Activated CD8-positive, alpha-beta T cell treated with anti-CD3 and anti-CD28 coated beads for 36 hours (primary cell): Measurements from ENCODE around the gene FIZ1. TPM values are rescaled to one million over a fixed set of nuclear protein-coding genes. Genes with fewer than 3 reads are reported as not detected.
"Not testable (repeated sequence)": the region's sequence is repeated elsewhere in the genome, so short reads cannot be mapped to it uniquely, and the experiment has no call there.

Experiments
- ATAC-seq: fragments of 200-7000 bp; cut with Tn5 transposase; one replicate; pipeline ENCODE4 v1.10.0; 2021; ENCODE audit warnings: mild to moderate bottlenecking, moderate library complexity
- CTCF ChIA-PET: fragments of 350-600 bp; sonication (Branson Sonifier 250); formaldehyde crosslinking; loops from one replicate; lab custom pipeline; 2021; ENCODE audit warnings: antibody characterized with exemption; lab: Charles Lee
- POLR2A ChIA-PET: fragments of 350-600 bp; sonication (Branson Sonifier 250); formaldehyde crosslinking; loops from one replicate; lab custom pipeline; 2021; ENCODE audit warnings: antibody characterized with exemption; lab: Charles Lee
- DNase-seq: peaks from one replicate; pipeline ENCODE4 v3.0.0-alpha.2; 2020
- H3K27ac Mint-ChIP-seq: one replicate; pipeline ENCODE4 v1.8.0; 2021; ENCODE audit warnings: mild to moderate bottlenecking, mixed read lengths
- H3K27me3 Mint-ChIP-seq: one replicate; pipeline ENCODE4 v1.8.0; 2021; ENCODE audit warnings: mixed read lengths
- H3K36me3 Mint-ChIP-seq: one replicate; pipeline ENCODE4 v1.8.0; 2021; ENCODE audit warnings: low read depth, mixed read lengths
- H3K4me1 Mint-ChIP-seq: one replicate; pipeline ENCODE4 v1.8.0; 2021; ENCODE audit warnings: low read depth, mixed read lengths
- H3K4me3 Mint-ChIP-seq: one replicate; pipeline ENCODE4 v1.8.0; 2021; ENCODE audit warnings: mild to moderate bottlenecking, moderate library complexity, mixed read lengths
- H3K9me3 Mint-ChIP-seq: one replicate; pipeline ENCODE4 v1.8.0; 2021; ENCODE audit warnings: mixed read lengths
- intact Hi-C: fragments of 100-400 bp; cut with micrococcal nuclease; formaldehyde crosslinking; loops from one replicate; pipeline ENCODE4 v1.10.0; 2022
- total RNA-seq, 2 experiments: library from RNA; stranded (reverse); gene quantifications; one replicate each; pipeline ENCODE4 v1.2.3, GENCODE V29; 2021
- TF ChIP-seq, protein P1 (sequence below): fragments of 200-600 bp; IDR thresholded peaks from one replicate; pipeline ENCODE4 v1.8.0; 2022; ENCODE audit warnings: antibody characterized with exemption, mild to moderate bottlenecking

FIZ1 gene
- total RNA-seq, 2 experiments from 2014 or later, result 11.4 to 13.2 TPM

DNA sequence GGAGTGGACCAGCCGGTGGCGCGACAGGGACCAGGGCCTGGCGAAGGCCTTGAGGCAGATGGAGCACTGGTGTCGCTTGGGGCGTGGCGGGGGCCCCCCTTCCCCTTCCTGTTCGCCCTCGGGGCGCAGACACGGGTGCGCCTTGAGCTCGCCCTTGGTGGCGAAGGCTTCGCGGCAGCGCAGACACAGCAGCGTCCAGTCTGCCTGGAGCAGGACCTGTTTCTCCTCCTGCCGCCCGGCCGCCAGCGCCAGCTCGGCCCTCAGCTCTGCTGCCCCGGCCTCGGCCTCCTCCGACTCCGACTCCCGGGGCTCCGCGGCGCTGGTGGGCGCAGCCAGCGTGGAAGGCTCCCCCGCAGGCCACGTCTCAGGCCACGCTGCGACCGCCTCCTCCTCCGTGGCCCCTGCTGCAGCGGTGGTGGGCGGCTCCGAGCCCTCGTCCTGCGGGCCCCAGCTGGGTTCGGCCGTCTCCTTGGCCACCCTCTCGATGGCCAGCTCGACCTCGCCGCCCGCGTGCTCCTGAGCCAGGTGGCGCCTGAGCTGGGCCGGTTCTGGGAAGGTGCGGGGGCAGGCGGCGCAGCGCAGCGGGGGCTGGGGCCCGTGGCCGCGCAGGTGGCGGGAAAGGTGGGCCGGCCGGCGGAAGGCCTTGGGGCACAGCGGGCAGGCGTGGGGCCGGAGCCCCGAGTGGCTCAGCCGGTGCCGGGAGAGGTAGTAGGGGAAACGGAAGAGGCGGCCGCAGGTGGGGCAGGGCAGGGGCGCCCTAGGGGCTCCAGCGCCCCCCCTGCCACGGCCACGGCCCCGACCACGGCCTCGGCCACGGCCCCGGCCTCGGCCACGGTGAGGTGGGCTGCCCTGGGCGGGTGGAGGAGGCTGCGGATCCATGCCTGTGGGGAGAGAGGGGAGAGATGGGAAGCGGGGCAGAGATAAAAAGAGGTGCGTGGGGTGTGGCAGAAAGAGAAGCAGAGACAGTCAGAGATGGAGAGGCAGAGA lies 20.3 kb downstream of the FIZ1 start:
- CTCF ChIA-PET, result no interaction called here
- Mint-ChIP-seq H3K4me1 (peaks cover 19% of the 10 kb centered on the region), H3K36me3 (peaks cover 18% of the 10 kb centered on the region), H3K4me3 (peak overlapping the region; percentile 87), H3K27ac (peak overlapping the region; percentile 89), H3K9me3 (peaks cover 3% of the 10 kb centered on the region), H3K27me3 (no peaks in the 10 kb centered on the region)
- intact Hi-C loops, result no loop called here
- POLR2A ChIA-PET, result no interaction called here
- ATAC-seq (no peak), DNase-seq (no peak)
- TF ChIP-seq, protein P1, sequence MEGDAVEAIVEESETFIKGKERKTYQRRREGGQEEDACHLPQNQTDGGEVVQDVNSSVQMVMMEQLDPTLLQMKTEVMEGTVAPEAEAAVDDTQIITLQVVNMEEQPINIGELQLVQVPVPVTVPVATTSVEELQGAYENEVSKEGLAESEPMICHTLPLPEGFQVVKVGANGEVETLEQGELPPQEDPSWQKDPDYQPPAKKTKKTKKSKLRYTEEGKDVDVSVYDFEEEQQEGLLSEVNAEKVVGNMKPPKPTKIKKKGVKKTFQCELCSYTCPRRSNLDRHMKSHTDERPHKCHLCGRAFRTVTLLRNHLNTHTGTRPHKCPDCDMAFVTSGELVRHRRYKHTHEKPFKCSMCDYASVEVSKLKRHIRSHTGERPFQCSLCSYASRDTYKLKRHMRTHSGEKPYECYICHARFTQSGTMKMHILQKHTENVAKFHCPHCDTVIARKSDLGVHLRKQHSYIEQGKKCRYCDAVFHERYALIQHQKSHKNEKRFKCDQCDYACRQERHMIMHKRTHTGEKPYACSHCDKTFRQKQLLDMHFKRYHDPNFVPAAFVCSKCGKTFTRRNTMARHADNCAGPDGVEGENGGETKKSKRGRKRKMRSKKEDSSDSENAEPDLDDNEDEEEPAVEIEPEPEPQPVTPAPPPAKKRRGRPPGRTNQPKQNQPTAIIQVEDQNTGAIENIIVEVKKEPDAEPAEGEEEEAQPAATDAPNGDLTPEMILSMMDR, result no peak

DNA sequence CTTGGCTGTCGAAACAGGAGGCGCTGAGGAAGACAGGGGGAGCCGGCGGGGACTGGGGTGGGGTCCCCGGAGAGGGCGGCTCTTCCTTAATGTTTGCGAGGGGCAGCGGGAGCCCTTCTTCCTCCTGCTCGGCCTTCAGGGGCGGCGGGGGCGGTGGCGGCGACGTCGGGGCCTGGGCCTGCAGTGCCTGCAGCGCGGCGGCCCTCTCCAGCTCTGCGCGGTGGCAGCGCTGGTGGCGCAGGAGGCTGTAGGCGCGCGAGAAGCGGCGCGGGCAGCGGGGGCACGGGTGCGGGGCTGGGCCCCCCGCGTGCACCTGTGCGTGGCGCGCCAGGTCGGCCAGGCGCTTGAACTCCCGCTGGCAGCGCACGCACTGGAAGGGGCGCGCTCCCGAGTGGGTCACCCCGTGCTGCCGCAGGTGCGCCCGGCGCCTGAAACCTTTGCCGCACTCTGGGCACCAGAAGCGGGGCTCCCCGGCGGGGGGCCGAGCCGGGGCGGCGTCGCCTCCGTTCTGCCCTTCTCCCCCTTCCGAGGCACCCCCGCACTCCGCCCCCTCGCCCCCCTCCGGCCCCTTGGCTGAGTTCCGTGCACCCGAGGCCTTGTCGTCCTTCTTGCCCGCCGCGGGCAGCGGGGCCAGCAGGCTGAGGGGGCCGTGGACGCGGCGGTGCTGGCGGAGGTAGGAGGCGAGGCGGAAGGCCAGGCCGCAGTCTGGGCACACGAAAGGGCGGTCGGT lies 21.1 kb downstream of the FIZ1 start:
- intact Hi-C loops, result no loop called here
- H3K9me3 Mint-ChIP-seq, result peaks cover 3% of the 10 kb centered on the region
- TF ChIP-seq, protein P1, result no peak
- DNase-seq, result no peak
- H3K27me3 Mint-ChIP-seq, result no peaks in the 10 kb centered on the region
- H3K4me1 Mint-ChIP-seq, result peaks cover 19% of the 10 kb centered on the region
- ChIA-PET POLR2A (no interaction called here), CTCF (no interaction called here)
- ATAC-seq, result no peak
- H3K36me3 Mint-ChIP-seq, result peaks cover 18% of the 10 kb centered on the region
- H3K4me3 Mint-ChIP-seq, result no peak overlapping the region
- H3K27ac Mint-ChIP-seq, result no peak overlapping the region

GRCh38 chr19:55576746-55577145 lies 22.6 kb downstream of the FIZ1 start:
- H3K9me3 Mint-ChIP-seq, result peaks cover 3% of the 10 kb centered on the region
- H3K4me3 Mint-ChIP-seq, result no peak overlapping the region
- CTCF ChIA-PET, result no interaction called here

GRCh38 chr19:55573929-55574328 lies 25.4 kb downstream of the FIZ1 start:
- H3K9me3 Mint-ChIP-seq, H3K4me3 Mint-ChIP-seq, DNase-seq, H3K27me3 Mint-ChIP-seq, H3K27ac Mint-ChIP-seq, H3K4me1 Mint-ChIP-seq, ATAC-seq, intact Hi-C loops, POLR2A ChIA-PET: not testable (repeated sequence)
- H3K36me3 Mint-ChIP-seq, result peaks cover 12% of the 10 kb centered on the region
- CTCF ChIA-PET, result interaction anchor here (0.7 to 0.9 kb wide), 3 partner anchors 33 to 70 kb away, joined by 3 read pairs; no protein-coding TSS in a partner anchor

More at GRCh38 chr19:55576746-55577145, 22.6 kb downstream of the FIZ1 start:
- Mint-ChIP-seq H3K36me3 (peaks cover 18% of the 10 kb centered on the region), H3K27ac (no peak overlapping the region), H3K4me1 (peaks cover 13% of the 10 kb centered on the region), H3K27me3 (peaks cover 1% of the 10 kb centered on the region)
- TF ChIP-seq, protein P1, result no peak
- POLR2A ChIA-PET, result no interaction called here
- DNase-seq (no peak), ATAC-seq (no peak)
- intact Hi-C loops, result no loop called here

DNA sequence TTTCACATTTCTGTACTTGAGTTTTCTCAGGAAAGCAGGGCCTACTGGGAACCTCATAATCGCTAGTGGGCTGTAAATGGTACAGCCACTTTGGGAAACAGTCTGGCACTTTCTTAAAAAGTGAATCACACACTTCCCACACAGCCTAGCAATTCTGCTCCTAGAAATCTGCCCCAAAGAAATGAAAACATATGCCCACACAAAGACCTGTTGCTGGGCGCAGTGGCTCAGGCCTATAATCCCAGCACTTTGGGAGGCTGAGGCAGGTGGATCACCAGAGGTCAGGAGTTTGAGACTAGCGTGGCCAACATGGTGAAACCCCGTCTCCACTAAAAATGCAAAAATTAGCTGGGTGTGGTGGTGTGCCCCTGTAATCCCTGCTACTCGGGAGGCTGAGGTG lies 29.8 kb downstream of the FIZ1 start:
- H3K4me1 Mint-ChIP-seq, H3K27ac Mint-ChIP-seq, H3K9me3 Mint-ChIP-seq, ATAC-seq, DNase-seq, H3K4me3 Mint-ChIP-seq, POLR2A ChIA-PET, H3K27me3 Mint-ChIP-seq, intact Hi-C loops, H3K36me3 Mint-ChIP-seq: not testable (repeated sequence)
- CTCF ChIA-PET, result interaction anchor here (2.4 kb wide), 1 partner anchor 37 kb away, joined by 7 read pairs; no protein-coding TSS in a partner anchor
